Uterus (tissue), 2 donors: ENCODE data around the gene ZNF460.

Source experiments
- POLR2A ChIP-seq, 2 donors: fragments of 450-650 bp; IDR thresholded peaks; one replicate each; pipeline ENCODE4 v1.6.1; 2016; ENCODE audit warnings: antibody characterized with exemption in 2 of 2, mild to moderate bottlenecking in 1 of 2, moderate library complexity in 1 of 2
- TF ChIP-seq, protein P1 (sequence below), 4 experiments: fragments of 200-600 bp in 2 of 4; fragments of 450-650 bp in 2 of 4; sonication (generic) in 2 of 4; IDR thresholded peaks; one replicate each; pipeline ENCODE4 v1.5.1; 2016 to 2019; ENCODE audit warnings: antibody characterized with exemption in 4 of 4, mild to moderate bottlenecking in 2 of 4, moderate library complexity in 1 of 4

DNA sequence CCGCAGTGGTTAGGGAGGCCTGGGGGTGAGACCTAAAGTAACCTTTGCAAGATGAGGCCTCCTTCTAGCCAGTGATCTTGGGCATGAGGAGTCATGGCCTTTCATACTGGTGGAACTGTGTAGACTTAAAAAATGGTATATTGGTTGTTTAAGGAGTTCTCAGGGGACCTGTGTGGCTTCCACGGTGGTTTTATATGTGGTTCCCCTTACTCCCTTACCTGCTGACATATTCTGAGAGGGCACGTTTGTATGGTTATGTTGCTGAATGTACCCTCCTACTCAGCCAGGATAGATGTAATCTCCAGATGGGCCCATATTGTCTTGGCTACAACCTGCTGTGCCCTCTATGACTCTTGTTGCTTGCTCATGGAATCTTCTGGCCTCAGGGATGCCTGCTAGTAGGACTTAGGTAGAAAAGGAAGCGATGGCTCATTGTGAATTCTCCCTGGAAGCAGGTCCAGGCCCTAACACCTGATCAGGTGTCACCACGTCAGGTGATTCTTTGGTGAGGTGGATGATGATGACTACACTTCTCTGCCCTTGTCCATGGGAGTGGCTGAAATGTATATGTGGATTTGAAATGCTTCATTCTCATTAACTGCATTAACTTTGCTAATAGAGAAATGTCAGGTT, 1.8 kb downstream of the ZNF460 start:
- TF ChIP-seq, protein P1, sequence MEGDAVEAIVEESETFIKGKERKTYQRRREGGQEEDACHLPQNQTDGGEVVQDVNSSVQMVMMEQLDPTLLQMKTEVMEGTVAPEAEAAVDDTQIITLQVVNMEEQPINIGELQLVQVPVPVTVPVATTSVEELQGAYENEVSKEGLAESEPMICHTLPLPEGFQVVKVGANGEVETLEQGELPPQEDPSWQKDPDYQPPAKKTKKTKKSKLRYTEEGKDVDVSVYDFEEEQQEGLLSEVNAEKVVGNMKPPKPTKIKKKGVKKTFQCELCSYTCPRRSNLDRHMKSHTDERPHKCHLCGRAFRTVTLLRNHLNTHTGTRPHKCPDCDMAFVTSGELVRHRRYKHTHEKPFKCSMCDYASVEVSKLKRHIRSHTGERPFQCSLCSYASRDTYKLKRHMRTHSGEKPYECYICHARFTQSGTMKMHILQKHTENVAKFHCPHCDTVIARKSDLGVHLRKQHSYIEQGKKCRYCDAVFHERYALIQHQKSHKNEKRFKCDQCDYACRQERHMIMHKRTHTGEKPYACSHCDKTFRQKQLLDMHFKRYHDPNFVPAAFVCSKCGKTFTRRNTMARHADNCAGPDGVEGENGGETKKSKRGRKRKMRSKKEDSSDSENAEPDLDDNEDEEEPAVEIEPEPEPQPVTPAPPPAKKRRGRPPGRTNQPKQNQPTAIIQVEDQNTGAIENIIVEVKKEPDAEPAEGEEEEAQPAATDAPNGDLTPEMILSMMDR (IDR thresholded peaks at IDR 0.05), result no peak
- no peak for TF ChIP-seq POLR2A (IDR thresholded peaks at IDR 0.05)
